HL-60 (cell line): Measurements from ENCODE around the gene TNK2.

Experiments used
- DNase-seq, 2 experiments: peaks; one replicate each; pipeline ENCODE4 v3.0.0-alpha.2; 2010 to 2020; ENCODE audit warnings: low read depth in 1 of 2, low spot score in 1 of 2
- H3K27ac ChIP-seq: fragments of 250-450 bp; sonication (Bioruptor Pico); replicated peaks from 2 replicates; pipeline ENCODE4 v1.5.1; 2020; ENCODE audit warnings: mild to moderate bottlenecking, moderate library complexity
- H3K27me3 ChIP-seq: fragments of 250-450 bp; sonication (Bioruptor Pico); 2 replicates; pipeline ENCODE4 v1.5.1; 2021; ENCODE audit warnings: mild to moderate bottlenecking, moderate library complexity; ENCODE audit not compliant: insufficient read depth, poor library complexity, severe bottlenecking
- H3K4me3 ChIP-seq: replicated peaks from 2 replicates; pipeline ENCODE4 v1.5.1; 2011; ENCODE audit warnings: mild to moderate bottlenecking, control low read depth, low read length; ENCODE audit not compliant: insufficient read depth
- GABPA ChIP-seq: IDR thresholded peaks from 2 replicates; pipeline ENCODE4 v1.6.1; 2012; ENCODE audit warnings: low read depth
- POLR2AphosphoS5 ChIP-seq: IDR thresholded peaks from 2 replicates; pipeline ENCODE4 v1.6.1; 2012; ENCODE audit warnings: low read depth
- REST ChIP-seq: IDR thresholded peaks from 2 replicates; pipeline ENCODE4 v1.6.1; 2012; ENCODE audit warnings: low read depth; ENCODE audit not compliant: insufficient replicate concordance
- SPI1 ChIP-seq: IDR thresholded peaks from 2 replicates; pipeline ENCODE4 v1.6.1; 2012; ENCODE audit warnings: low read depth, mild to moderate bottlenecking, borderline replicate concordance
- TF ChIP-seq, protein P1 (sequence below): IDR thresholded peaks from one replicate; pipeline ENCODE4 v1.5.1; 2011; ENCODE audit warnings: low read length, control low read depth, inconsistent platforms; ENCODE audit not compliant: insufficient read depth

TNK2 gene

GRCh38 chr3:195823280-195823679 lies 85.1 kb downstream of the TNK2 start:
- no peak for DNase-seq
- no peaks in the 10 kb centered on the region for H3K27me3 ChIP-seq
- H3K4me3 ChIP-seq: no peak overlapping the region
- no peak overlapping the region for H3K27ac ChIP-seq
- no peak for TF ChIP-seq POLR2AphosphoS5
- no peak for TF ChIP-seq GABPA
- no peak for TF ChIP-seq SPI1
- TF ChIP-seq, protein P1, sequence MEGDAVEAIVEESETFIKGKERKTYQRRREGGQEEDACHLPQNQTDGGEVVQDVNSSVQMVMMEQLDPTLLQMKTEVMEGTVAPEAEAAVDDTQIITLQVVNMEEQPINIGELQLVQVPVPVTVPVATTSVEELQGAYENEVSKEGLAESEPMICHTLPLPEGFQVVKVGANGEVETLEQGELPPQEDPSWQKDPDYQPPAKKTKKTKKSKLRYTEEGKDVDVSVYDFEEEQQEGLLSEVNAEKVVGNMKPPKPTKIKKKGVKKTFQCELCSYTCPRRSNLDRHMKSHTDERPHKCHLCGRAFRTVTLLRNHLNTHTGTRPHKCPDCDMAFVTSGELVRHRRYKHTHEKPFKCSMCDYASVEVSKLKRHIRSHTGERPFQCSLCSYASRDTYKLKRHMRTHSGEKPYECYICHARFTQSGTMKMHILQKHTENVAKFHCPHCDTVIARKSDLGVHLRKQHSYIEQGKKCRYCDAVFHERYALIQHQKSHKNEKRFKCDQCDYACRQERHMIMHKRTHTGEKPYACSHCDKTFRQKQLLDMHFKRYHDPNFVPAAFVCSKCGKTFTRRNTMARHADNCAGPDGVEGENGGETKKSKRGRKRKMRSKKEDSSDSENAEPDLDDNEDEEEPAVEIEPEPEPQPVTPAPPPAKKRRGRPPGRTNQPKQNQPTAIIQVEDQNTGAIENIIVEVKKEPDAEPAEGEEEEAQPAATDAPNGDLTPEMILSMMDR: no peak
- TF ChIP-seq REST: no peak

GRCh38 chr3:195822131-195822696 lies 86.1 kb downstream of the TNK2 start:
- H3K27ac ChIP-seq: no peak overlapping the region
- TF ChIP-seq SPI1: no peak
- TF ChIP-seq, protein P1: no peak
- TF ChIP-seq GABPA: no peak
- no peak for TF ChIP-seq POLR2AphosphoS5
- TF ChIP-seq REST: no peak
- no peaks in the 10 kb centered on the region for H3K27me3 ChIP-seq
- no peak for DNase-seq
- H3K4me3 ChIP-seq: no peak overlapping the region

- H3K27ac ChIP-seq: no peak overlapping the region
- H3K27me3 ChIP-seq: no peaks in the 10 kb centered on the region
- TF ChIP-seq POLR2AphosphoS5: no peak
- DNase-seq: no peak
- H3K4me3 ChIP-seq: no peak overlapping the region
These were observed 86.8 kb downstream of the TNK2 start for GRCh38 chr3:195821403-195822130.

DNA sequence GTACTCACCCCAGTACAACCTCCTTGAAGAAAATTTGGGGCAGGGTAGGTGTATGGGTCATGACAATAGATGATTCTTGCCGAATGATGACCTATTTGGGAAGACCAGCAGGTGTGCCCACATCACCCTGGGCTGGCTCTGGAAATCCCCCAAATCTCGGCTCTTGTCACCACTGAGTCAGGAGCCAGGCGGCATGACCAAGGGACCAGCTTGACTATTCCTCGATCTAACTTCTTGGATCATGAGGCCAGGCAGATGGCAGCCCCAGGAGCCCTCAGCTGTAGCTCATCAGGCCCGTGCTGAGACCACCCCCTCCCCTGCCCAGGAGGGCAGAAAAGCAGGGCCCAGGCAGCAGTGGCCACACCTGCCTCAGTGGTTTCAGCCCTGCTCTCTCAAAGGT lies 87.5 kb downstream of the TNK2 start:
- Histone ChIP-seq H3K4me3 (no peak overlapping the region), H3K27ac (no peak overlapping the region), H3K27me3 (no peaks in the 10 kb centered on the region)
- no peak for DNase-seq
- TF ChIP-seq POLR2AphosphoS5 (no peak), SPI1 (no peak), GABPA (no peak), REST (no peak)
- TF ChIP-seq, protein P1: no peak
